Stomach (tissue), 9 donors: ENCODE measurements around the gene B4GALNT1. TPM values are rescaled to one million over a fixed set of nuclear protein-coding genes. Genes with fewer than 3 reads are reported as not detected.
"Not testable (repeated sequence)": the region's sequence is repeated elsewhere in the genome, so short reads cannot be mapped to it uniquely, and the experiment has no call there.

Experiments used
- DNase-seq, 2 donors: peaks; one replicate each; pipeline versions ENCODE4 v3.0.0 to v3.0.0-alpha.2; 2013 to 2019
- H3K27ac ChIP-seq, 5 donors: fragments of 200-600 bp in 4 of 5; sonication (generic) in 4 of 5; one replicate each; pipeline ENCODE4 v1.5.1; 2013 to 2019; ENCODE audit warnings: mild to moderate bottlenecking in 1 of 5, moderate library complexity in 1 of 5
- H3K27me3 ChIP-seq, 3 donors: fragments of 200-600 bp; sonication (generic); one replicate each; pipeline ENCODE4 v1.5.1; 2017 to 2019; ENCODE audit warnings: mixed run types in 1 of 3
- H3K36me3 ChIP-seq, 4 donors: fragments of 200-600 bp; sonication (generic); 1 replicate in 3 of 4; 2 replicates in 1 of 4; pipeline ENCODE4 v1.5.1; 2016 to 2019
- H3K4me1 ChIP-seq, 4 donors: fragments of 200-600 bp; sonication (generic); one replicate each; pipeline ENCODE4 v1.5.1; 2016 to 2019
- H3K4me3 ChIP-seq, 4 donors: fragments of 200-600 bp; sonication (generic) in 3 of 4; one replicate each; pipeline ENCODE4 v1.5.1; 2016 to 2019; ENCODE audit warnings: mild to moderate bottlenecking in 1 of 4
- H3K9me3 ChIP-seq, 4 donors: fragments of 200-600 bp; sonication (generic); one replicate each; pipeline ENCODE4 v1.5.1; 2016 to 2019
- CTCF ChIP-seq, 7 experiments: fragments of 450-650 bp in 4 of 7; fragments of 200-600 bp in 3 of 7; sonication (generic) in 3 of 7; IDR thresholded peaks; one replicate each; pipeline ENCODE4 v1.5.1; 2016 to 2019; ENCODE audit warnings: antibody characterized with exemption in 7 of 7, control low read depth in 2 of 7, mild to moderate bottlenecking in 1 of 7
- EP300 ChIP-seq: sonication (generic); formaldehyde crosslinking; IDR thresholded peaks from one replicate; pipeline ENCODE4 v1.6.1; 2017; ENCODE audit warnings: antibody characterized with exemption
- POLR2A ChIP-seq, 4 donors: fragments of 450-650 bp; IDR thresholded peaks; one replicate each; pipeline ENCODE4 v1.6.1; 2016; ENCODE audit warnings: antibody characterized with exemption in 4 of 4, control low read depth in 2 of 4, mild to moderate bottlenecking in 1 of 4, moderate library complexity in 1 of 4
- POLR2AphosphoS5 ChIP-seq, 3 donors: sonication (generic); formaldehyde crosslinking; IDR thresholded peaks; one replicate each; pipeline ENCODE4 v1.6.1; 2016; ENCODE audit warnings: antibody characterized with exemption in 3 of 3
- WGBS, 5 donors: extraction: QIAGEN DNeasy Blood & Tissue Kit in 3 of 5; methylation state at CpG; one replicate each; pipeline versions ENCODE4 v1.1.5 to v1.1.7; 2013 to 2018; 5-methylcytosine and 5-hydroxymethylcytosine counted together
- intact Hi-C: fragments of 100-400 bp; cut with DNase I; formaldehyde crosslinking; loops from one replicate; pipeline ENCODE4 v1.15.1; 2023; ENCODE audit warnings: low total_unique reads
- polyA plus RNA-seq, 3 donors: library from polyadenylated mRNA; stranded (reverse); fragments of 200-250 nt; gene quantifications; one replicate each; pipeline ENCODE4 v1.2.3, GENCODE V29; 2013
- total RNA-seq, 5 donors: library from RNA; depleted of rRNA; stranded (reverse); fragments of >200 nt; gene quantifications; one replicate each; pipeline versions ENCODE4 v1.1.0 to v1.2.3, GENCODE V29; 2014 to 2016
- donor health status: healthy with polysubstance abuse.
- donor health status: Bipolar disorder and iron deficiency.
- donor health status: healthy.

Gene B4GALNT1
- total and polyA plus RNA-seq, 8 donors, result 0.31 to 1.1 (median 0.67) TPM; not detected in 4

GRCh38 chr12:57658890-57659289 lies 25.9 kb upstream of the B4GALNT1 start:
- WGBS, 5 donors, result 23 to 52% (median 42%) methylated on average over 3 of the region's 3 CpGs
- Histone ChIP-seq H3K9me3 (no peaks in the 10 kb centered on the region), H3K27me3 (no peaks in the 10 kb centered on the region), H3K36me3 (no peaks in the 10 kb centered on the region), H3K27ac (no peak overlapping the region), H3K4me1 (no peaks in the 10 kb centered on the region), H3K4me3 (no peak overlapping the region)
- DNase-seq, result no peak
- TF ChIP-seq EP300, result no peak
- TF ChIP-seq POLR2AphosphoS5 (IDR thresholded peaks at IDR 0.05), result no peak
- TF ChIP-seq CTCF (IDR thresholded peaks at IDR 0.05), result no peak
- TF ChIP-seq POLR2A (IDR thresholded peaks at IDR 0.05), result no peak
- intact Hi-C loops, result no loop called here

- WGBS, 5 donors, result 25 to 52% (median 42%) methylated on average over 3 of the region's 3 CpGs
- TF ChIP-seq POLR2AphosphoS5 (IDR thresholded peaks at IDR 0.05), result no peak
- no peak for TF ChIP-seq CTCF (IDR thresholded peaks at IDR 0.05)
- TF ChIP-seq POLR2A (IDR thresholded peaks at IDR 0.05), result no peak
- TF ChIP-seq EP300, result no peak
- no peaks in the 10 kb centered on the region for H3K36me3 ChIP-seq
- no peak overlapping the region for H3K27ac ChIP-seq
- DNase-seq, result peak; percentile 9 to 55
- H3K27me3 ChIP-seq, result no peaks in the 10 kb centered on the region
- H3K9me3 ChIP-seq, result no peaks in the 10 kb centered on the region
- H3K4me1 ChIP-seq, result no peaks in the 10 kb centered on the region
- H3K4me3 ChIP-seq, result no peak overlapping the region
- intact Hi-C loops, result no loop called here
Measured at GRCh38 chr12:57657744-57658143, 24.7 kb upstream of the B4GALNT1 start.

DNA sequence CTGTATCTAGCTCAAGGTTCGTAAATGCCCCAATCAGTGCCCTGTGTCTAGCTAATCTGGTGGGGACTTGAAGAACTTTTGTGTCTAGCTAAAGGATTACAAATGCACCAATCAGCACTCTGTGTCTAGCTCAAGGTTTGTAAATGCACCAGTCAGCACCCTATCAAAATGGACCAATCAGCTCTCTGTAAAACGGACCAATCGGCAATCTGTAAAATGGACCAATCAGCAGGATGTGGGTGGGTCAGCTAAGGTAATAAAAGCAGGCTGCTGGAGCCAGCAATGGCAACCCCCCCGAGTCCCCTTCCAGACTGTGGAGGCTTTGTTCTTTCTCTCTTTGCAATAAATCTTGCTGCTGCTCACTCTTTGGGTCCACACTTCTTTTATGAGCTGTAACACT lies 23.4 kb upstream of the B4GALNT1 start:
- DNase-seq, H3K4me3 ChIP-seq, H3K36me3 ChIP-seq, H3K9me3 ChIP-seq, H3K27me3 ChIP-seq, H3K4me1 ChIP-seq, intact Hi-C loops, H3K27ac ChIP-seq: not testable (repeated sequence)
- 81 to 88% (median 85%) methylated on average over 4 of the region's 4 CpGs for WGBS, 5 donors

- no peaks in the 10 kb centered on the region for H3K4me1 ChIP-seq
- WGBS, 5 donors, result 72 to 84% (median 83%) methylated on average over 11 to 23 of the region's 23 CpGs
- H3K27me3 ChIP-seq, result no peaks in the 10 kb centered on the region
- TF ChIP-seq CTCF (IDR thresholded peaks at IDR 0.05) (no peak), POLR2AphosphoS5 (IDR thresholded peaks at IDR 0.05) (no peak), POLR2A (IDR thresholded peaks at IDR 0.05) (no peak), EP300 (no peak)
- intact Hi-C loops, result no loop called here
- H3K27ac ChIP-seq, result no peak overlapping the region
- H3K4me3 ChIP-seq, result no peak overlapping the region
- H3K36me3 ChIP-seq, result no peaks in the 10 kb centered on the region
- no peaks in the 10 kb centered on the region for H3K9me3 ChIP-seq
- no peak for DNase-seq
Measured at GRCh38 chr12:57655541-57656240, 22.7 kb upstream of the B4GALNT1 start.

DNA sequence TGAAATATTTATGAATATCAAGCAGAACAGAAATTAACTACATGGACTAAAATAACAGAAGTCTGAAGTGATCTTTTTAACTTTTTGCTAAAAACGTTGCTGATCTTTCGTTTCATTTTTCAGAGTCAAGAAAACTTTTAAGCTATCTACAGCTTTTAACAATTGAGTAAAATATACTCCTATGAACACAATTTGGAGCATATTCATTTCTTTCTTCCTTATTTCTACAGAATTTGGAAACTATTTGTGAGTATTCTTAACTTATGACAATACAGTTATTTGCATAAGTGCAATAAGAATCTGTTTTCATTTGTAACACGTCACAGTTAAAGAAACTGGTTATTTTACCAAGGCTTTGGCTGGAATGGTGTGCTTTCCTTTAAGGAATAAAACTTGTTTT lies 21.0 kb upstream of the B4GALNT1 start:
- Histone ChIP-seq H3K27me3 (no peaks in the 10 kb centered on the region), H3K4me3 (no peak overlapping the region), H3K9me3 (no peaks in the 10 kb centered on the region), H3K4me1 (no peaks in the 10 kb centered on the region), H3K27ac (no peak overlapping the region), H3K36me3 (no peaks in the 10 kb centered on the region)
- TF ChIP-seq POLR2AphosphoS5 (IDR thresholded peaks at IDR 0.05) (no peak), EP300 (no peak), POLR2A (IDR thresholded peaks at IDR 0.05) (no peak), CTCF (IDR thresholded peaks at IDR 0.05) (no peak)
- WGBS, 5 donors, result 63 to 72% (median 66%) methylated on average over 3 of the region's 3 CpGs
- intact Hi-C loops, result no loop called here
- DNase-seq, result no peak

DNA sequence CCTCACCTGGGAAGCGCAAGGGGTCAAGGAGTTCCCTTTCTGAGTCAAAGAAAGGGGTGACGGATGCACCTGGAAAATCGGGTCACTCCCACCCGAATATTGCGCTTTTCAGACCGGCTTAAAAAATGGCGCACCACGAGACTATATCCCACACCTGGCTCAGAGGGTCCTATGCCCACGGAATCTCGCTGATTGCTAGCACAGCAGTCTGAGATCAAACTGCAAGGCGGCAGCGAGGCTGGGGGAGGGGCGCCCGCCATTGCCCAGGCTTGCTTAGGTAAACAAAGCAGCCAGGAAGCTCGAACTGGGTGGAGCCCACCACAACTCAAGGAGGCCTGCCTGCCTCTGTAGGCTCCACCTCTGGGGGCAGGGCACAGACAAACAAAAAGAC lies 13.7 kb upstream of the B4GALNT1 start:
- H3K4me1 ChIP-seq, H3K4me3 ChIP-seq, DNase-seq, H3K27ac ChIP-seq, intact Hi-C loops, H3K36me3 ChIP-seq: not testable (repeated sequence)
- peaks cover 0 to 17% (median 6%) of the 10 kb centered on the region in 3 donors for H3K27me3 ChIP-seq
- WGBS, 5 donors, result 81 to 94% (median 89%) methylated on average over 2 to 10 of the region's 15 CpGs; no CpG with 5 or more reads in 2 of the 5 donors
- H3K9me3 ChIP-seq, result peaks cover 0 to 15% (median 11%) of the 10 kb centered on the region in 4 donors

GRCh38 chr12:57645990-57646658 lies 13.1 kb upstream of the B4GALNT1 start:
- intact Hi-C loops, H3K36me3 ChIP-seq, H3K4me3 ChIP-seq, H3K27ac ChIP-seq, H3K4me1 ChIP-seq: not testable (repeated sequence)
- peaks cover 0 to 22% (median 6%) of the 10 kb centered on the region in 3 donors for H3K27me3 ChIP-seq
- peak in 1 of 2 donors; percentile 23 for DNase-seq
- 68 to 77% (median 70%) methylated on average over 10 to 13 of the region's 13 CpGs for WGBS, 5 donors
- peaks cover 0 to 15% (median 11%) of the 10 kb centered on the region in 4 donors for H3K9me3 ChIP-seq
